HepG2 (cell line): ENCODE results near the gene TMEM63B. TPM values are rescaled to one million over a fixed set of nuclear protein-coding genes. Genes with fewer than 3 reads are reported as not detected.

Experiments
- ATAC-seq: fragments of 200-7000 bp; cut with Tn5 transposase; 3 replicates; pipeline ENCODE4 v1.9.1; 2020; ENCODE audit warnings: mild to moderate bottlenecking, moderate library complexity
- BruUV-seq: library from RNA; stranded (reverse); fragments of 400-500 nt; replicated peaks from 2 replicates; lab custom pipeline; 2021; lab: Mats Ljungman, UMichigan
- CTCF ChIA-PET: fragments of 300-600 bp; formaldehyde crosslinking; extraction: SDS; loops from one replicate; lab custom pipeline; 2021; ENCODE audit warnings: low total read pairs, inconsistent platforms, low intra/inter-chr PET ratio; lab: Yijun Ruan, JAX
- POLR2A ChIA-PET: fragments of 350-600 bp; sonication (Branson Sonifier 250); formaldehyde crosslinking; loops from one replicate; lab custom pipeline; 2020; ENCODE audit warnings: antibody characterized with exemption, inconsistent platforms; lab: Yijun Ruan, JAX
- DNase-seq: peaks from one replicate; pipeline ENCODE4 v3.0.0-alpha.2; 2015; ENCODE audit warnings: low spot score
- FAIRE-seq: peaks from 3 replicates; lab custom pipeline; 2011; peaks lifted over from hg19 to GRCh38; lab: Jason Lieb, UNC
- H2AFZ ChIP-seq: one replicate; pipeline ENCODE4 v1.6.1; 2011; ENCODE audit warnings: low read length, inconsistent platforms
- H3K27ac ChIP-seq: fragments of 300-600 bp; 3 replicates; pipeline ENCODE4 v1.8.0; 2011; ENCODE audit warnings: mixed run types, mild to moderate bottlenecking, mixed read lengths, low read length, inconsistent platforms; ENCODE audit not compliant: insufficient read depth; ENCODE audit errors: extremely low read length
- H3K27me3 ChIP-seq, 2 experiments: fragments of 200-600 bp in 1 of 2; 2 replicates in 1 of 2; 3 replicates in 1 of 2; pipeline versions ENCODE4 v1.6.0 to v1.8.0; 2011; ENCODE audit warnings: low read length in 2 of 2, mild to moderate bottlenecking in 2 of 2, moderate library complexity in 2 of 2, inconsistent platforms in 1 of 2; ENCODE audit not compliant: insufficient read depth in 2 of 2, control insufficient read depth in 1 of 2
- H3K36me3 ChIP-seq, 2 experiments: fragments of 200-600 bp in 1 of 2; replicated peaks in 1 of 2; 2 replicates in 1 of 2; 3 replicates in 1 of 2; pipeline versions ENCODE4 v1.5.1 to v1.8.0; 2011; ENCODE audit warnings: low read length in 2 of 2, inconsistent platforms in 1 of 2; ENCODE audit not compliant: insufficient read depth in 2 of 2, control insufficient read depth in 1 of 2
- H3K4me1 ChIP-seq: 2 replicates; pipeline ENCODE4 v1.5.1; 2012; ENCODE audit warnings: low read length, inconsistent platforms; ENCODE audit not compliant: insufficient read depth
- H3K4me2 ChIP-seq: 2 replicates; pipeline ENCODE4 v1.6.0; 2011; ENCODE audit warnings: low read depth, low read length, inconsistent platforms
- H3K4me3 ChIP-seq, 3 experiments: fragments of 200-600 bp in 1 of 3; sonication (generic), shearing (Covaris generic) in 1 of 3; replicated peaks in 1 of 3; 2 replicates each; pipeline ENCODE4 v1.5.1; 2011 to 2016; ENCODE audit warnings: low read length in 3 of 3, inconsistent platforms in 2 of 3, low read depth in 2 of 3, mild to moderate bottlenecking in 2 of 3, control low read depth in 1 of 3, mixed read lengths in 1 of 3; ENCODE audit not compliant: insufficient read depth in 1 of 3
- H3K79me2 ChIP-seq: one replicate; pipeline ENCODE4 v1.6.1; 2011; ENCODE audit warnings: low read length, inconsistent platforms; ENCODE audit not compliant: insufficient read depth
- H3K9ac ChIP-seq: 2 replicates; pipeline ENCODE4 v1.6.0; 2011; ENCODE audit warnings: mild to moderate bottlenecking, low read depth, low read length, inconsistent platforms; ENCODE audit not compliant: insufficient read depth
- H3K9me3 ChIP-seq: 2 replicates; pipeline ENCODE4 v1.5.1; 2012; ENCODE audit warnings: mild to moderate bottlenecking, low read length
- H4K20me1 ChIP-seq: 2 replicates; pipeline ENCODE4 v1.6.0; 2011; ENCODE audit warnings: inconsistent platforms, mild to moderate bottlenecking, low read length, moderate library complexity; ENCODE audit not compliant: insufficient read depth
- DMAP1 ChIP-seq: IDR thresholded peaks from 2 replicates; pipeline ENCODE4 v1.6.1; 2016
- DMTF1 ChIP-seq: sonication (generic); formaldehyde crosslinking; IDR thresholded peaks from 2 replicates; pipeline ENCODE4 v1.4.0; 2020; ENCODE audit warnings: mild to moderate bottlenecking, missing genetic modification reagents
- FOSL2 ChIP-seq: sonication (generic); formaldehyde crosslinking; IDR thresholded peaks from 2 replicates; pipeline ENCODE4 v1.4.0; 2020; ENCODE audit warnings: missing genetic modification reagents
- FUBP1 ChIP-seq: sonication (generic); formaldehyde crosslinking; IDR thresholded peaks from 2 replicates; pipeline ENCODE4 v1.5.1; 2020; ENCODE audit warnings: missing genetic modification reagents, mild to moderate bottlenecking, borderline replicate concordance
- GABPB1 ChIP-seq: IDR thresholded peaks from 2 replicates; pipeline ENCODE4 v1.6.1; 2016; ENCODE audit warnings: mild to moderate bottlenecking, missing genetic modification reagents, moderate library complexity, missing compliant biosample characterization
- KDM2A ChIP-seq: sonication (generic); formaldehyde crosslinking; IDR thresholded peaks from 2 replicates; pipeline ENCODE4 v1.4.0; 2020; ENCODE audit warnings: low read depth, missing genetic modification reagents, borderline replicate concordance
- MEIS2 ChIP-seq: sonication (generic); formaldehyde crosslinking; IDR thresholded peaks from 2 replicates; pipeline ENCODE4 v1.9.0; 2021; ENCODE audit warnings: mild to moderate bottlenecking, missing genetic modification reagents
- SMAD3 ChIP-seq: sonication (generic); formaldehyde crosslinking; IDR thresholded peaks from 2 replicates; pipeline ENCODE4 v1.4.0; 2020; ENCODE audit warnings: missing genetic modification reagents
- TSC22D2 ChIP-seq: sonication (generic); formaldehyde crosslinking; IDR thresholded peaks from 2 replicates; pipeline ENCODE4 v1.5.1; 2020; ENCODE audit warnings: missing genetic modification reagents, mild to moderate bottlenecking, borderline replicate concordance
- ZMYM3 ChIP-seq: sonication (generic); formaldehyde crosslinking; IDR thresholded peaks from 2 replicates; pipeline ENCODE4 v1.5.1; 2020; ENCODE audit warnings: mild to moderate bottlenecking, missing genetic modification reagents
- ZNF629 ChIP-seq: sonication (generic); formaldehyde crosslinking; conservative IDR thresholded peaks from 2 replicates; pipeline ENCODE4 v1.5.0; 2020; ENCODE audit warnings: missing genetic modification reagents
- ZNF710 ChIP-seq: sonication (generic); formaldehyde crosslinking; IDR thresholded peaks from 2 replicates; pipeline ENCODE4 v1.5.0; 2020; ENCODE audit warnings: mild to moderate bottlenecking, missing genetic modification reagents, borderline replicate concordance
- WGBS: methylation state at CpG from one replicate; pipeline ENCODE4 v1.1.6; 2017; ENCODE audit warnings: low lambda C conversion rate; 5-methylcytosine and 5-hydroxymethylcytosine counted together
- in situ Hi-C: cut with HindIII; loops from 2 replicates; pipeline ENCODE4 v1.10.0; 2017; ENCODE audit warnings: low pct_unique_long_range_greater_than_20kb; ENCODE audit not compliant: extremely low pct_ligation_motif_present
- intact Hi-C: fragments of 100-400 bp; cut with micrococcal nuclease; formaldehyde crosslinking; loops from one replicate; pipeline ENCODE4 v1.10.0; 2022; ENCODE audit not compliant: unreplicated experiment
- polyA plus RNA-seq, 8 experiments: library from polyadenylated mRNA; depleted of rRNA in 3 of 8; stranded (reverse) in 7 of 8; unstranded in 1 of 8; fragments of >200 nt; fragmentation: Illumina TruSeq in 4 of 8; extraction: Trizol in 4 of 8; gene quantifications; 2 replicates each; pipeline versions ENCODE4 v1.2.1 to v1.2.3, GENCODE V29; 2011 to 2016; ENCODE audit warnings: low read depth in 4 of 8, missing spikeins in 1 of 8, mixed read lengths in 1 of 8; ENCODE audit not compliant: insufficient read depth in 1 of 8
- total RNA-seq, 5 experiments: library from RNA; depleted of rRNA; stranded (reverse); fragments of >200 nt; fragmentation: Illumina TruSeq; extraction: Trizol; gene quantifications; 2 replicates each; pipeline ENCODE4 v1.2.3, GENCODE V29; 2016; ENCODE audit warnings: low read depth in 1 of 5

TMEM63B gene
- total and polyA plus RNA-seq, 2 of the 13 experiments (the other 11 are each of a cell fraction or from before 2014, with no cell fraction given) = 27.4 to 75.8 TPM

GRCh38 chr6:44193307-44193910 lies 66.1 kb downstream of the TMEM63B start:
- FAIRE-seq = no peak
- H3K79me2 ChIP-seq = no peaks in the 10 kb centered on the region
- peak overlapping the region; percentile 98 for H3K4me2 ChIP-seq
- H3K27ac ChIP-seq = no peak overlapping the region
- H4K20me1 ChIP-seq = no peaks in the 10 kb centered on the region
- 59% methylated on average over 8 of the region's 8 CpGs for WGBS
- H3K4me1 ChIP-seq = peaks cover 49% of the 10 kb centered on the region
- CTCF ChIA-PET = no interaction called here
- intact Hi-C loops = no loop called here
- DNase-seq = no peak
- H3K9me3 ChIP-seq = no peaks in the 10 kb centered on the region
- no peak overlapping the region for H2AFZ ChIP-seq
- ATAC-seq = no peak
- POLR2A ChIA-PET = interaction anchor here (0.8 to 2.3 kb wide), 18 partner anchors 7 to 564 kb away, joined by 3 to 15 read pairs (median 4); partner anchors contain the start of genes GTPBP2, MYMX and SLC29A1
- H3K9ac ChIP-seq = no peak overlapping the region
- no peak overlapping the region for H3K4me3 ChIP-seq
- BruUV-seq = no TSS peak
- H3K27me3 ChIP-seq = peaks cover 0 to 5% of the 10 kb centered on the region in 2 experiments; a peak in 2 of 5 replicates
- no peaks in the 10 kb centered on the region for H3K36me3 ChIP-seq
- in situ Hi-C loops = no loop called here
- TF ChIP-seq FOSL2 (CRISPR knock-in tag) = peak; percentile 43
- TF ChIP-seq ZNF710 (CRISPR knock-in tag) = no peak
- TF ChIP-seq DMAP1 = no peak
- 0 out of 2 replicates have a peak, but pooled peaks have one; percentile 27 for TF ChIP-seq ZMYM3 (CRISPR knock-in tag)
- TF ChIP-seq MEIS2 = no peak
- TF ChIP-seq ZNF629 (CRISPR knock-in tag) = peak; percentile 73

DNA sequence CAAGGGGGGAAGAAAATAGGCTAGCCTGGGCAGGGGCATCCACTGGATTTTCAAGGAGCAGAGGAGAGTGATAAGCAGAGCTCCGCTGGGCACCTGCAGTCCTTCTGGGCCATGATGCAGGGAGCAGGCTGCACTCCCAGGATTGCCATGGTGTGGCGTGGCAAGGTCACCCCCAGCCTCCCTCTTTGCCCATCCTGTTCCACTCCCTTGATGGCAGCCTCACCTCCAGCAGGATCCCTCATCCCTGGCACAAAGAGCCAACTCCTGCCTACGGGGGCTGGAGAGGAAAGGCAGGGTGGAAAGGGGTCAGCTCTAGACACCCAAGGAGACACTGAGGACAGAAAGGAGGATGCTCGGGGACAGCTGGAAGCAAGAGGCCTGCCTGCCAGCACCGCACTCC lies 67.0 kb downstream of the TMEM63B start:
- no peak for FAIRE-seq
- CTCF ChIA-PET = no interaction called here
- 43% methylated on average over 5 of the region's 5 CpGs for WGBS
- TF ChIP-seq KDM2A (CRISPR knock-in tag) = no peak
- no peak for TF ChIP-seq DMTF1 (CRISPR knock-in tag)
- no peak for TF ChIP-seq GABPB1 (CRISPR knock-in tag)
- TF ChIP-seq FUBP1 = no peak
- TF ChIP-seq TSC22D2 (CRISPR knock-in tag) = no peak
- no peak for TF ChIP-seq SMAD3 (CRISPR knock-in tag)

More for the DNA sequence above, 67.0 kb downstream of the TMEM63B start:
- no peak overlapping the region for H2AFZ ChIP-seq
- H3K79me2 ChIP-seq = no peaks in the 10 kb centered on the region
- POLR2A ChIA-PET = interaction anchor here (1.7 kb wide), 1 partner anchor 9 kb away, joined by 5 read pairs; no protein-coding TSS in a partner anchor
- no peak overlapping the region for H3K27ac ChIP-seq
- no peaks in the 10 kb centered on the region for H4K20me1 ChIP-seq
- H3K9me3 ChIP-seq = no peaks in the 10 kb centered on the region
- no peak for DNase-seq
- H3K4me3 ChIP-seq = no peak overlapping the region
- H3K27me3 ChIP-seq = peaks cover 0 to 5% of the 10 kb centered on the region in 2 experiments; a peak in 2 of 5 replicates
- H3K4me1 ChIP-seq = peaks cover 40% of the 10 kb centered on the region
- H3K9ac ChIP-seq = no peak overlapping the region
- intact Hi-C loops (no loop called here), in situ Hi-C loops (no loop called here)
- ATAC-seq = no peak
- no TSS peak for BruUV-seq
- no peak overlapping the region for H3K4me2 ChIP-seq
- H3K36me3 ChIP-seq = no peaks in the 10 kb centered on the region
